ENCODE data around the gene TCF4.

DNA sequence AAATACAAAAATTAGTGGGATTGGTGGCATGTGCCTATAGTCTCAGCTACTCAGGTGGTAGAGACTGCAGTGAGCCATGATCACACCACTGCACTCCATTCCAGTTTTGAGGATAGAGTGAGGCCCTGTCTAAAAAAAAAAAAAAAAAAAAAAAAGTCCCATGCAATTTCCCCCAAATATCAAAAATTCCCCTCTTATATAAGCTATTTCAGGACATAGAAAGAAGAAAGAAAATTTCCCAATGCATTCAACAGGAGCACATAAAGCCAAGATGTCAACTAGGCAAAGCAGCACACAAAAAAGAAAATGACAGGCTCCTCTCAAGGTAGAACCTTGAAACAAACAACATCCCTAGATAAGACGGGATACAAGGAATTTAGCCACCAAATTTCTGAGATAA lies 213.3 kb downstream of the TCF4 start:
- TF ChIP-seq, protein P1, sequence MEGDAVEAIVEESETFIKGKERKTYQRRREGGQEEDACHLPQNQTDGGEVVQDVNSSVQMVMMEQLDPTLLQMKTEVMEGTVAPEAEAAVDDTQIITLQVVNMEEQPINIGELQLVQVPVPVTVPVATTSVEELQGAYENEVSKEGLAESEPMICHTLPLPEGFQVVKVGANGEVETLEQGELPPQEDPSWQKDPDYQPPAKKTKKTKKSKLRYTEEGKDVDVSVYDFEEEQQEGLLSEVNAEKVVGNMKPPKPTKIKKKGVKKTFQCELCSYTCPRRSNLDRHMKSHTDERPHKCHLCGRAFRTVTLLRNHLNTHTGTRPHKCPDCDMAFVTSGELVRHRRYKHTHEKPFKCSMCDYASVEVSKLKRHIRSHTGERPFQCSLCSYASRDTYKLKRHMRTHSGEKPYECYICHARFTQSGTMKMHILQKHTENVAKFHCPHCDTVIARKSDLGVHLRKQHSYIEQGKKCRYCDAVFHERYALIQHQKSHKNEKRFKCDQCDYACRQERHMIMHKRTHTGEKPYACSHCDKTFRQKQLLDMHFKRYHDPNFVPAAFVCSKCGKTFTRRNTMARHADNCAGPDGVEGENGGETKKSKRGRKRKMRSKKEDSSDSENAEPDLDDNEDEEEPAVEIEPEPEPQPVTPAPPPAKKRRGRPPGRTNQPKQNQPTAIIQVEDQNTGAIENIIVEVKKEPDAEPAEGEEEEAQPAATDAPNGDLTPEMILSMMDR (conservative IDR thresholded peaks at IDR 0.05; ENCODE audit: low read depth, low read length): no peak
- no peak for TF ChIP-seq EZH2phosphoT487 (IDR thresholded peaks at IDR 0.05; ENCODE audit: borderline replicate concordance, low read length)
- TF ChIP-seq EZH2 (IDR thresholded peaks at IDR 0.05; ENCODE audit: low read length, unreplicated experiment): no peak
